Panc1 (cell line): Measurements from ENCODE around the gene HES1. TPM values are rescaled to one million over a fixed set of nuclear protein-coding genes. Genes with fewer than 3 reads are reported as not detected.

ENCODE experiments used
- ATAC-seq: fragments of 200-7000 bp; cut with Tn5 transposase; 2 replicates; pipeline ENCODE4 v1.9.1; 2020; ENCODE audit warnings: mild to moderate bottlenecking, moderate library complexity
- BruUV-seq: library from RNA; stranded (reverse); fragments of 400-500 nt; replicated peaks from 2 replicates; lab custom pipeline; 2021; lab: Mats Ljungman, UMichigan
- CTCF ChIA-PET: fragments of 300-600 bp; sonication (Branson Sonifier 250); formaldehyde crosslinking; loops from one replicate; lab custom pipeline; 2022; ENCODE audit warnings: antibody characterized with exemption; lab: Charles Lee
- POLR2A ChIA-PET: fragments of 300-600 bp; sonication (Branson Sonifier 250); formaldehyde crosslinking; loops from one replicate; lab custom pipeline; 2022; ENCODE audit warnings: antibody characterized with exemption; lab: Charles Lee
- DNase-seq: peaks from one replicate; pipeline ENCODE4 v3.0.0-alpha.2; 2010; ENCODE audit warnings: low read depth, low spot score
- H3K27ac ChIP-seq: 2 replicates; pipeline ENCODE4 v1.5.1; 2011; ENCODE audit warnings: mild to moderate bottlenecking, low read length, inconsistent platforms
- H3K27me3 ChIP-seq: fragments of 200-500 bp; sonication (Bioruptor generic); 2 replicates; pipeline ENCODE4 v1.6.0; 2014; ENCODE audit warnings: low read length, inconsistent platforms; ENCODE audit not compliant: control insufficient read depth, insufficient read depth
- H3K36me3 ChIP-seq: fragments of 200-500 bp; sonication (Bioruptor generic); 2 replicates; pipeline ENCODE4 v1.5.1; 2014; ENCODE audit warnings: inconsistent platforms, mild to moderate bottlenecking, low read length, moderate library complexity; ENCODE audit not compliant: control insufficient read depth, insufficient read depth
- H3K4me1 ChIP-seq: 2 replicates; pipeline ENCODE4 v1.5.1; 2011; ENCODE audit warnings: inconsistent platforms, mild to moderate bottlenecking, low read length, moderate library complexity; ENCODE audit not compliant: control insufficient read depth, insufficient read depth
- H3K4me3 ChIP-seq, 2 experiments: 2 replicates each; pipeline ENCODE4 v1.5.1; 2011 to 2012; ENCODE audit warnings: low read depth in 2 of 2, low read length in 2 of 2, mild to moderate bottlenecking in 2 of 2, inconsistent platforms in 1 of 2, moderate library complexity in 1 of 2
- H3K9me3 ChIP-seq: fragments of 200-500 bp; sonication (Bioruptor generic); 2 replicates; pipeline ENCODE4 v1.5.1; 2014; ENCODE audit warnings: low read depth, mild to moderate bottlenecking, inconsistent platforms, low read length, moderate library complexity; ENCODE audit not compliant: control insufficient read depth, insufficient read depth
- SIN3A ChIP-seq: IDR thresholded peaks from 2 replicates; pipeline ENCODE4 v1.6.1; 2012; ENCODE audit warnings: low read depth, mild to moderate bottlenecking, low read length, moderate library complexity, borderline replicate concordance; ENCODE audit not compliant: insufficient read depth
- TCF7L2 ChIP-seq: IDR thresholded peaks from 2 replicates; pipeline ENCODE4 v1.6.1; 2011; ENCODE audit warnings: mild to moderate bottlenecking, low read depth, low read length, inconsistent platforms
- in situ Hi-C: cut with HindIII; loops from 2 replicates; pipeline ENCODE4 v1.10.0; 2016; ENCODE audit warnings: low sequenced_read_pairs, low pct_unique_long_range_greater_than_20kb
- intact Hi-C: fragments of 100-400 bp; cut with micrococcal nuclease; formaldehyde crosslinking; loops from one replicate; pipeline ENCODE4 v1.10.0; 2022; ENCODE audit not compliant: unreplicated experiment
- total RNA-seq: library from RNA; stranded (reverse); gene quantifications from one replicate; pipeline ENCODE4 v1.2.1, GENCODE V29; 2021; ENCODE audit not compliant: unreplicated experiment
- TF ChIP-seq, protein P1 (sequence below), 2 experiments: IDR thresholded peaks; 2 replicates each; pipeline ENCODE4 v1.6.1; 2011 to 2012; ENCODE audit warnings: low read depth in 2 of 2, control low read depth in 1 of 2, low read length in 1 of 2, mild to moderate bottlenecking in 1 of 2, moderate library complexity in 1 of 2; ENCODE audit not compliant: insufficient read depth in 1 of 2
- TF ChIP-seq, protein P2 (sequence below): fragments of 450-650 bp; IDR thresholded peaks from 2 replicates; pipeline ENCODE4 v1.5.1; 2017; ENCODE audit warnings: mild to moderate bottlenecking

HES1 gene
- total RNA-seq, 1 experiment from 2014 or later, result 28.5 TPM

DNA sequence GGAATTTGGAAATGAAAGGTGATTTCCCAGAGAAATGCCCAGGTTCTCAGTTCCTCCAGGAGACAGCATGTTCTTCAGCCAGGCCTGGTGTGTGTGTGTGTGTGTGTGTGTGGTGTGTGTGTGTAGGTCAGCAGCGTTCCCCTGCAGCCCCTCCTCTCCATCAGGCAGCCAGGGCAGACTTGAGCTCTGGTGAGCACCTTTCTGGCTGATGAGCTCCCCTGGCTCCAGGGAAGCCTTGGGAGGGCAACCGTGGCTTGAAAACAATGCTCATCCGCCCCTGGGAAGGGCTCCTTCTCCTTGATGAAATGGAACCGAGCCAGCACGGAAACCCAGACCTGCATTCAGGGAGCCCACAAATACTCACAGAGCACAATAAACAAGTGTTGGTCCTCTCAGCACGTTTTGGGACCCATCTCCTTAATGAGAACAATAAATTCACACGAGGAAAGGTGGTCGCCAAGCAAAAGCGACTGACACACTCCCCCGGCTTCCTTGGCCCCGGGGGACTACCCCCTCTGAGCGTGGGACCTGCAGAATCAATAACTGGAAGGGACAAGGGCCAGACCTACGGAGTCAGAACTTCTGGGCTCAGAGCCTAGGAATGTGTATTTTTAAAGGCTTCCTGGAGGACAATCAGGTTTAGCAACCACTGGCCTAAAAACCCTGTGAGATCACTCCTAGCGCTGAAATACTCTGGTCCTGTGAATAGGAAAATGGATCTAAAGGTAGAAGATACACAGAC is 38.6 kb upstream of the HES1 start:
- Histone ChIP-seq H3K36me3 (no peaks in the 10 kb centered on the region), H3K27ac (peak overlapping the region; percentile 30; the same call in 1 of the 2 replicates), H3K4me1 (peaks cover 25% of the 10 kb centered on the region), H3K4me3 (no peak overlapping the region), H3K9me3 (no peaks in the 10 kb centered on the region), H3K27me3 (no peaks in the 10 kb centered on the region)
- peak; percentile 26; the same call in 1 of the 2 replicates for ATAC-seq
- DNase-seq, result no peak
- CTCF ChIA-PET, result no interaction called here
- no TSS peak for BruUV-seq
- POLR2A ChIA-PET, result no interaction called here
- TF ChIP-seq, protein P1, sequence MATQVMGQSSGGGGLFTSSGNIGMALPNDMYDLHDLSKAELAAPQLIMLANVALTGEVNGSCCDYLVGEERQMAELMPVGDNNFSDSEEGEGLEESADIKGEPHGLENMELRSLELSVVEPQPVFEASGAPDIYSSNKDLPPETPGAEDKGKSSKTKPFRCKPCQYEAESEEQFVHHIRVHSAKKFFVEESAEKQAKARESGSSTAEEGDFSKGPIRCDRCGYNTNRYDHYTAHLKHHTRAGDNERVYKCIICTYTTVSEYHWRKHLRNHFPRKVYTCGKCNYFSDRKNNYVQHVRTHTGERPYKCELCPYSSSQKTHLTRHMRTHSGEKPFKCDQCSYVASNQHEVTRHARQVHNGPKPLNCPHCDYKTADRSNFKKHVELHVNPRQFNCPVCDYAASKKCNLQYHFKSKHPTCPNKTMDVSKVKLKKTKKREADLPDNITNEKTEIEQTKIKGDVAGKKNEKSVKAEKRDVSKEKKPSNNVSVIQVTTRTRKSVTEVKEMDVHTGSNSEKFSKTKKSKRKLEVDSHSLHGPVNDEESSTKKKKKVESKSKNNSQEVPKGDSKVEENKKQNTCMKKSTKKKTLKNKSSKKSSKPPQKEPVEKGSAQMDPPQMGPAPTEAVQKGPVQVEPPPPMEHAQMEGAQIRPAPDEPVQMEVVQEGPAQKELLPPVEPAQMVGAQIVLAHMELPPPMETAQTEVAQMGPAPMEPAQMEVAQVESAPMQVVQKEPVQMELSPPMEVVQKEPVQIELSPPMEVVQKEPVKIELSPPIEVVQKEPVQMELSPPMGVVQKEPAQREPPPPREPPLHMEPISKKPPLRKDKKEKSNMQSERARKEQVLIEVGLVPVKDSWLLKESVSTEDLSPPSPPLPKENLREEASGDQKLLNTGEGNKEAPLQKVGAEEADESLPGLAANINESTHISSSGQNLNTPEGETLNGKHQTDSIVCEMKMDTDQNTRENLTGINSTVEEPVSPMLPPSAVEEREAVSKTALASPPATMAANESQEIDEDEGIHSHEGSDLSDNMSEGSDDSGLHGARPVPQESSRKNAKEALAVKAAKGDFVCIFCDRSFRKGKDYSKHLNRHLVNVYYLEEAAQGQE (IDR thresholded peaks at IDR 0.05; ENCODE audit: insufficient read depth in 1 of 2, low read depth in 2 of 2, low read length in 1 of 2), result no peak
- intact Hi-C loops, result no loop called here
- in situ Hi-C loops, result no loop called here

DNA sequence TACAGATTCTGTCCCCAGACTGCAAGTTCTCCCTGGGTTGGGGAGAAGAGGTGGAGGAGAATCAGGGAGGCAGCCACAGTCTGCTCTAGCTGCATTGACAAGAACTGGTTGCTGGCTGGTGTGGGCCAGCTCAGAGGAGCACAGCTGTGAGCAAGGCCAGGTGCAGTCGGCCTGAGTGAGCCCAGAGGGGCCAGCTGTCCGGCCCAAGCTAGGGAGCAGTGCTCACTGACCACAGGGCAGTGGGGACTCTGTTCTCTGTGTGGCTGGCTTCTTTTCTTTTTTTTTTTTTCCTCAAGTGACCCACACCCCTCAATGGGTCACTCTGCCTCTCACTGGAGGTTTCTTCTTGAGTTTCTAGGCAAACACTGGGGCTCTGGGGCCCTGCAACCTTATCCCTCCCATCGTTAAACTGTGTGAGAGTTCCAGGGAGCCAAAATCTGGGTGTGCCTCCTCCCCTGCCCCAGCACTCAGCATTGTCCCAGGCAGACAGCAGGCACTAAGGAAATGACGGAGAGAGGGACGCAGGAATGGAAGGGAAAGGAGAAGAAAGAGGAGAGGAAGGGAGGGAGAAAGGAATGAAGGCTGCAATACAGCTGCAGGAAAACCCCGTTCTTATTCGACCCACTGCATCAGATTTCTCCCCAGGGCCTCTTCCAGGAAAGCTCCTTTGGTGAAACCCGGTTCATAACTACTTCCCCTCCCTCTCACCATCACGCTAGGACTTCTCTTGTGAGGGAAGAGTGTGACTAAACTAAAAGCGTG is 37.7 kb upstream of the HES1 start:
- in situ Hi-C loops, result no loop called here
- no peaks in the 10 kb centered on the region for H3K27me3 ChIP-seq
- BruUV-seq, result no TSS peak
- ChIA-PET CTCF (no interaction called here), POLR2A (interaction anchor here (0.5 kb wide), 1 partner anchor 248 kb away, joined by 3 read pairs; no protein-coding TSS in a partner anchor)
- no peaks in the 10 kb centered on the region for H3K36me3 ChIP-seq
- no peak for TF ChIP-seq SIN3A
- TF ChIP-seq, protein P1 (IDR thresholded peaks at IDR 0.05; ENCODE audit: insufficient read depth in 1 of 2, low read depth in 2 of 2, low read length in 1 of 2), result no peak
- no peak for TF ChIP-seq TCF7L2
- TF ChIP-seq, protein P2, sequence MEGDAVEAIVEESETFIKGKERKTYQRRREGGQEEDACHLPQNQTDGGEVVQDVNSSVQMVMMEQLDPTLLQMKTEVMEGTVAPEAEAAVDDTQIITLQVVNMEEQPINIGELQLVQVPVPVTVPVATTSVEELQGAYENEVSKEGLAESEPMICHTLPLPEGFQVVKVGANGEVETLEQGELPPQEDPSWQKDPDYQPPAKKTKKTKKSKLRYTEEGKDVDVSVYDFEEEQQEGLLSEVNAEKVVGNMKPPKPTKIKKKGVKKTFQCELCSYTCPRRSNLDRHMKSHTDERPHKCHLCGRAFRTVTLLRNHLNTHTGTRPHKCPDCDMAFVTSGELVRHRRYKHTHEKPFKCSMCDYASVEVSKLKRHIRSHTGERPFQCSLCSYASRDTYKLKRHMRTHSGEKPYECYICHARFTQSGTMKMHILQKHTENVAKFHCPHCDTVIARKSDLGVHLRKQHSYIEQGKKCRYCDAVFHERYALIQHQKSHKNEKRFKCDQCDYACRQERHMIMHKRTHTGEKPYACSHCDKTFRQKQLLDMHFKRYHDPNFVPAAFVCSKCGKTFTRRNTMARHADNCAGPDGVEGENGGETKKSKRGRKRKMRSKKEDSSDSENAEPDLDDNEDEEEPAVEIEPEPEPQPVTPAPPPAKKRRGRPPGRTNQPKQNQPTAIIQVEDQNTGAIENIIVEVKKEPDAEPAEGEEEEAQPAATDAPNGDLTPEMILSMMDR, result no peak
- H3K9me3 ChIP-seq, result no peaks in the 10 kb centered on the region
- ATAC-seq (peak; percentile 64), DNase-seq (no peak)
- peaks cover 28% of the 10 kb centered on the region for H3K4me1 ChIP-seq
- H3K4me3 ChIP-seq, result no peak overlapping the region
- intact Hi-C loops, result no loop called here
- peak overlapping the region; percentile 31 for H3K27ac ChIP-seq
